ENCODE measurements around the gene CASQ2.

DNA sequence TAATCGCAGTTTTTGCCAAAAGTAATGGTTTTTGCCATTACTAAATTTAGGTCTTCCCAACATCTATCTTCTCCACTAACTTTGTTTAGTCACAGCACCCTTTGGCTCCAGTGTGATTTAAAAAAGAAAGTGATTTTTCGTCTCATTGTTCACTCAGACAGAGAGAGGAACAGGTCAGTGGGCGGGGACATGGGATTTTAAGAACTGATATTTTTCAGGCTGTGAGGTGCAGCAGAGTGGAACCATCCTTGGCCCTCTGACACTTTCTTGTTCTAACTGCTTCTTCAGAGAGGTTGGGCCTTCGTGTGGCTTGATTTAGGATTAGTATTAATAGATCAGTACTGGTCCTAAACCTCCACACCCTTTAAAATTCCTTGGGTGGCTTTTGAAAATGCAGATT is 38.8 kb downstream of the CASQ2 start:
- TF ChIP-seq, protein P1, sequence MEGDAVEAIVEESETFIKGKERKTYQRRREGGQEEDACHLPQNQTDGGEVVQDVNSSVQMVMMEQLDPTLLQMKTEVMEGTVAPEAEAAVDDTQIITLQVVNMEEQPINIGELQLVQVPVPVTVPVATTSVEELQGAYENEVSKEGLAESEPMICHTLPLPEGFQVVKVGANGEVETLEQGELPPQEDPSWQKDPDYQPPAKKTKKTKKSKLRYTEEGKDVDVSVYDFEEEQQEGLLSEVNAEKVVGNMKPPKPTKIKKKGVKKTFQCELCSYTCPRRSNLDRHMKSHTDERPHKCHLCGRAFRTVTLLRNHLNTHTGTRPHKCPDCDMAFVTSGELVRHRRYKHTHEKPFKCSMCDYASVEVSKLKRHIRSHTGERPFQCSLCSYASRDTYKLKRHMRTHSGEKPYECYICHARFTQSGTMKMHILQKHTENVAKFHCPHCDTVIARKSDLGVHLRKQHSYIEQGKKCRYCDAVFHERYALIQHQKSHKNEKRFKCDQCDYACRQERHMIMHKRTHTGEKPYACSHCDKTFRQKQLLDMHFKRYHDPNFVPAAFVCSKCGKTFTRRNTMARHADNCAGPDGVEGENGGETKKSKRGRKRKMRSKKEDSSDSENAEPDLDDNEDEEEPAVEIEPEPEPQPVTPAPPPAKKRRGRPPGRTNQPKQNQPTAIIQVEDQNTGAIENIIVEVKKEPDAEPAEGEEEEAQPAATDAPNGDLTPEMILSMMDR (IDR thresholded peaks at IDR 0.05): no peak
- TF ChIP-seq ZFX (IDR thresholded peaks at IDR 0.05; ENCODE audit: borderline replicate concordance): no peak
